Activated naive CD8-positive, alpha-beta T cell treated with anti-CD3 and anti-CD28 coated beads, Interleukin-2, amount 50 U/mL, for 16 hours (primary cell): ENCODE data around the gene ADIRF.
"Not testable (repeated sequence)": the region's sequence is repeated elsewhere in the genome, so short reads cannot be mapped to it uniquely, and the experiment has no call there.

Source experiments
- DNase-seq: peaks from one replicate; pipeline ENCODE4 v3.0.0-alpha.2; 2020; ENCODE audit warnings: low read depth, low spot score

The ADIRF gene

DNA sequence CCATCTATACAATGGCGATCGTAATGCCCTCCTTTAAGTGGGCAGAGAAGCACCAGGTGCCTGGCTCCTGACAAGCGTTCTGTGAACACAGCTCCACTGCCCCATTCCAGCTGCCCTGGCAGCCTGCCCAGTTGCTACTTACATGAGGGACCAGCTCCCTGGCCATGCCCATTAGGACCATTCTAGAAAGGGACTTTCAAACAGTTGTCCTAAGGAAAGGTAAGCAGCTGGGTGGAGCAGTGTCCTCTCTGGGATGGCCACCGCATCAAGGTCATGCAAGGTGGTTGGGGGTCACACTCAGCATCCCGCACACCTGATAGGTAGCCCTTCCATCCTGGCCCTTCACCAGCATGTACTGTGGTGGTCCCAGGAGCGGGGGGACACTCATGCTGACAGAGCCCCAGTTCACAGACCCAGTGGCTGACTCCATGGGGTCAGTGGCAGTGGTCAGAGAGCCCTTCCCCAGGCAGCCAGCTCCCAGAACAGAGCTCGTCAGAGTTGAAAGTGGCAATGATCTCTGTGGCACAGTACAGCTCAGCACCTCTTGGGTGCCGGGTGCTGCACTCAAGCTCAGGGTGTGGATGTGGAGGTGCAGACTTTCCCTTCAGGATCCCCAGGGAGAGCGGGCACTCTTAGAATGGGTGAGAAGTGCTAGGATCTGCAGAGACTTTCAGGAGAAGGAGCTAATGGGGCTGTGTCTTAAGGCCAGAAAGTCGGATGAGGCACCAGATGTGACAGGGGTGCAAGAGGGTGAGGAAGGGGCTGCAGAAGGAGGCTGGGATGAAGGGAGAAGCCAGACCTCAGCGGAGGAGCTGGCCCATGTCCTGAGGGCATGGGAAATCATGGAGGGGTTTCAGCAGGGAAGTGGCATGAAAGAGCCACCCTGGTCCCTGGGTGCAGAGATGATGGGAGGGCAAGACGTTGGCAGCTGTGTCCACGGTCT, 21.8 kb upstream of the ADIRF start:
- DNase-seq, result no peak

DNA sequence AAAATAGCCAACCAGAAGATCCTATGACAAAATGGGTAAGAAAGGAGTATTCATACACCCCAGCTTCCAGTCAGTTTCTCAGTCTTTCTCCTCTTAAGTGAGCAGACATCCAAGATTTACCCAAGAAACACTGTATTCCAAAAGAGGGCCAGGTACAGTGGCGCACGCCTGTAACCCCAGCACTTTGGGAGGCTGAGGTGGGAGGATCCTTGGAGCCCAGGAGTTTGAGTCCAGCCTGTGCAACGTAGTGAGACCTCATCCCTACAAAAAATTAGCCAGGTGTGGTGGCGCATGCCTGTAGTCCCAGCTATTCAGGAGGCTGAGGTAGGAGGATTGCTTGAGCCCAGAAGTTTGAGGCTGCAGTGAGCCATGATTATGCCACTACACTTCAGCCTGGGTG, 20.5 kb upstream of the ADIRF start:
- not testable (repeated sequence) for DNase-seq

DNA sequence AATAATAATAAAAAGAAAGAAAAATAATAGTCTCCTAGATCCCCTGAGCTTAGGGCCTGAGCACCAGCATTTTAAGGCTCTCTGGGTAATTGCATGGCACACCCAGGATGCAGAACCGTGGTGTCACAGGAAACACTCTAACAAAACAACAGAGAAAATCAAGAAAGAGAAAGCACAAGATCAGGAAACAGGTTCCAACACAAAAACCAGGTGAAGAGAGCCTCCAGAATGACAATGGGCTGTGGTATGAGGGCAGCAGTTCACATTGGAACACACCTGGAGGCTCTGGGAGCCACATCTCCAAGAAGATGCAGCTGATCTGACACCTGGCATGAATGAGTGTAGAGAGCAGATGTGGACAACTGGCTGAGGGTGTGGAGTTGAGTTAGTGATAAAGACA, 17.9 kb upstream of the ADIRF start:
- no peak for DNase-seq

DNA sequence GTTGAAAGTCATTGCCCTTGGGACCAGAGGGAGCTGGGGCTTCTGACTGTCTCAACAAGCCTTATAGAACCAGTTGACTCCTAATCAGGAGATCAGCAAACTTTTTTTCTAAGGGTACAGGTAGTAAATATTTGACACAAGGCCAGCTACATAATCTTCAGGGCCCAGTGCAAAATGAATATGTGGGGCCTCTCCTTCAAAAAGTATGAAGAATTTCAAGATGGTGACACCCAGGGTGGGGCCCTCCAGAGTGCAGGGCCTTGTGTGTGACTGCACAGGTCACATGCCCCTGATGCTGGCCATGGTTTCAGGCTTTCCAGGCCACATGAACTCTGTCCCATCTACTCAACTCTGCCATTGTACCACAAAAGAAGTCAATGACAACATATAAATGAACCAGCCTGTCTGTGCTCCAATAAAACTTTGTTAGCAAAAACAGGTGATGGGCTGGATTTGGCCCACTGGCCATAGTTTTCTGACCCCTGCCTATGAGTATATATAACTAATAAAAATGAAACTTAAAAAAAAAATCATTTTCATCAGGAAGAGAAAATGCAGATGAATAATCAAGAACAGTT, 17.0 kb upstream of the ADIRF start:
- DNase-seq, result no peak

DNA sequence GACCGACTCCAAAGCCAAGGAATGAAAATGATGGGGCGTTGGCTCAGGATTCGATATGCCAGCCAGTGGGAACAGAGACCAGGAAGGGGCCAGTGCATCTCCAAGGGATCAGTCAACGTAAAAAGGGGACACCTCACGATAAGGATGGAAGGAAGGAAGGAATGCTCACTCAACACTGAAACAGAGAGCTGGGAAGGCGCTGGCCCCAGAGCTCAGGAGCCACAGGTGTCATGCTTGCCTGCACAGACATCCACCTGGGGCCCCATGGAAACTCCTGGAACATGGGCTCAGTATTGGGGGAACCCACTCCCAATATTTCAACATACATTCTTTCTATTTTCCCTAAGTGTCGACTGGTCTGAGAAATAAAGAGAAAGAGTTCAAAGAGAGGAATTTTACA, 16.2 kb upstream of the ADIRF start:
- DNase-seq, result no peak

DNA sequence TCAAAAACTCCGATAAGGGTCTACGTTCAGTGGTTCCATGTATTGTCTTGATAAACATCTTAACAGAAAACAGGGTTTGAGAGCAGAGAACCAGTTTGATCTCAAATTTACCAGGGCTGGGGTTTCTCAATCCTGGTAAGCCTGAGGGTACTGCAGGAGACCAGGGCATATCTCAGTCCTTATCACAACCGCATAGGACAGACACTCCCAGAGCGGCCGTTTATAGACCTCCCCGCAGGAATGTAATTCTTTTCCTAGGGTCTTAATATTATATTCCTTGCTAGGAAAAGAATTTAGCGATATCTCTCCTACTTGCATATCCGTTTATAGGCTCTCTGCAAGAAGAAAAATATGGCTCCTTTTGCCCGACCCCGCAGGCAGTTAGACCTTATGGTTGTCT, 15.6 kb upstream of the ADIRF start:
- not testable (repeated sequence) for DNase-seq

DNA sequence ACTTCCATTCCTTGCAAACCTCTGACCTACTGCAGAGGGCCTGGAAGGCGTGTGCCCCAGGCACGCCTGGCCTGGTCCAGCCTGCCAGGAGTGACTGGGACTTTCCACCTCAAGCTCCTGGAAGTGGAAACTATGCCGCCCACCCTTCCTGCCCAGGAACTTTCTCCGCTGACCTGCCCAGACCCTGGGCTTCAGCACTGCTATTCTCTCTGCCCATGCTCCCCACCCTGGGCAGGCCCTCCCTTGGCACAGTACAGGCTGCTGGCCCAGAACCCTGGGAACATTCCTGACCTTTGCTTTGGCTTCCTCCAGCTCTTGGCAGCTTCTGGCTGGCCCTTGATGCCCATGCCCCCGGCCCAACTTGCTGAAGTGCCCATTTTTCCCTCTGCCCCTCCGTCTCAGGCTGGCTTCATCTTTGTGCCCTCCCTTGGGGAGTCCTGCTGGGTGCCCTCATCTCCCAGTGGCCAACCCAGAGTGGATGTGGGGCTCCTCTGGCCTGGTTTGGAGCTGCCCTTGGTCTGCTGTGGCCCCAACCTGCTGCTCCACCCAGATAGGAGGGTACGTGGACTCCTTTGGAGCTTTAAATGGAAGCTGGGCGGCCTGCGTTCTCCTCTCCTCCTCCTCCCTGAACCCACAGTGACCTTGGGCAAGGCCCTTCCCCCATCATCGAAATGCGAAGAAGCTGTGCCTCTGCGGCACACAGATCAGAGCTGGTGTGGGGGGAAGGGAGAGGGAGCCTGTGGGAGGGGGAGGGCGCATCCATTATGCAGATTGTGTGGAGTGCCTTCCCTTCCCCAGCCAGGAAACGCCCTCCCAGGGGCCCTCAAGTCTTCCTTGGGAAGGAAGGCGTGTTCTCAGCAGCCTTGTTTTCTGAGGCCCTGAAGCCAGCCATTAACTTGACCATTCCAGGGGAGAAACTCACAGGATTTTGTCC, 14.3 kb upstream of the ADIRF start:
- DNase-seq, result no peak

DNA sequence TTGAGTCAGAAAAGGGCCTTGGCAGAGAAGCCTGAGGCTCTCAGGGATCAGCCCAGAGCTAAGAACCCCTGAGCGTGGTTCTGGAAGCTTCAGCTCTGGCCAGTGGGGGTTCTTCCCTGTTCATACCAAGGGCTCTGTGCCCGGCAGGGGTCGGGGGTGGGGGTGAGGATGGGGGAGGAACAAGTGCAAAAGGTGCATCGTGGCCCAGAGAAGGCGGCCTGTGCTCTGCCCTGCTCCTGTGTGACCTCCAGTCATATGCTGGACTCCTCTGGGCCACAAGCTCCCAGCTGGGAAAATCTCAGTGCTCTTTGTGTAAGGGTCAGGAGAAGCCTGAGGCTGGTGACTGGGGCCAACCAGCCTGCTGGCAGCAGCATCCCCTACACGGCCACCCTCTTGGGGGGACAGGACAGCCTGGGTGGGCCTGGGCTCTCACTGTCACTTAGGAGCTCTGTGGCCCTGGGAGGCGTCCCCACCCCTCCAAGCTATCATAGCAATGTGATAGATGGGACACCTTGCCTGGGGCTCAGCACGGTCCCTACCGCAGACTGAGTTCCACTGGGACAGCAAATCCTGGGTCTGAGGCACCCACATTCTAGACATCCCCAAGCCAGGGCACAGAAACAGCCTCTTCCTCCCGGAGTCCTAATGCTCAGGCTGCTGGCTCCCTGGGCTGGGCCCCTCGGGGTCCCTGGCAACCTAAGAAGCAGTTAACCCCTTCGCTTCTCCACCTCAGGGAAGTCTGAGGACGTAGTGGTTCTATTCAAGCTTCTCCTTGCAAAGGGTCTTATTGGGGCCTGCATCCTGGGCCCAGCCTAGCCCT, 13.4 kb upstream of the ADIRF start:
- no peak for DNase-seq

DNA sequence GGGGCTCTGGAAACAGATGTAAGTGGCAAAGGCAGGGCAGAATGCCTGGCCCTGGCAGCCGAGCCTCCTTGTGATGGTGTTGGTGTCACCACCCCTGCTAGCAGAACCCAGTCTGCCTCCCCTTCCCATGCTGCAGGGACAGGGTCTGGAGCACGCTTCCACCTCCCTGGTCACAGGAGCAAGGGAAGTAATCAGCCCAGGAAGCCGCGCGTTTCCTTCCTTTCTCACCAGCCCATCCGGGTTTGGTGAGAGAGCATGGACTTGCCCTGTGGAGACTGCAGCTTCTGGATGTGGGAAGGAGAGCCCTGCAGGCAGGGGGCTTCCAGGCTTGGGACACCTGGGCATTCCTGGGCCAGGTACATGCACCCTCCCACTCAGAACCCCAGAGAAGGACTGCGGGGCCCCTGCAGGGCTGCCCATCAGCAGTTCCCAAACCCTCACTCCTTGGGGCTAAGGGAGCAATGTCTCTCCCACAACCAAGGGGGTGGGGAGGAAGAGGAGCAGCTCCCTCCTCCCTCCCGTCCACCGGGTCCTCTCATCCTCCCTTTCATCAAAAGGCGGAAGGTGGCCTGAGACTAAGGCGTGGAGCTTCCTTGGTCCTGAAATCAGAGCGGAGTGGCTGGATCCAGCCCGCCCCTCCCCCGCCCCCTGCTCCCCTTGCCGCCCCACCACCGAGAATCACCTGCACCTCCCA, 12.6 kb upstream of the ADIRF start:
- no peak for DNase-seq

DNA sequence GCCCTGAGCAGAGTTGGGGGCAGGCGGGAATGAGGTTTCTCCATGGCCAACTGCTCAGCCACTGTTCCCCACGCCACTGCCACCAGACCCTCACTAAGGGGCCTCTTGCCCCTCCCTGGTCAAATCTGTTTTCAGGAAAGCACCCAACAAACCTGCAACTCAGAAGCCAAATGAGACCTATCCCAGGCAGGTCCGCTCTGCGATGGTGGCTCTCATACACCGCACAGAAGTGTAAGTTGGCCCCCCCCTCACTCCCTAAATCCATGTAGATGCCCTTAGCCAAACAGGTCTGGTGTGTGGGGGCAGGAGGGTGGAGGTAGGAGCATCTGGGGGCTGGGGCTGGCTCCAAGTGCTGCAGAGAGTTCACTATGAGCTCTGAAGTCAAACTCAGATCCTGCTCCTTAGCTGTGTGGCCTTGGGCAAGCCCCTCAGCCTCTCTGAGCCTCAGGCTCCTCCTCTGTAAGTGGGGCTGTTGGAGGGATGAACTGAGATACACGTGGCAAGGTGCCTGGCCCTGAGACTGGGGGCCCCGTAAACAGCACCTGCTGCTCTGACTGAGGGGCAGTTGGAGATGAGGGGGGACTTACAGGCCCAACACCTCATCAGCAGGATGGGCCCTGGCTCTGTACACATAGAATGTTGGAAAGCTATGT, 12.0 kb upstream of the ADIRF start:
- DNase-seq, result no peak

DNA sequence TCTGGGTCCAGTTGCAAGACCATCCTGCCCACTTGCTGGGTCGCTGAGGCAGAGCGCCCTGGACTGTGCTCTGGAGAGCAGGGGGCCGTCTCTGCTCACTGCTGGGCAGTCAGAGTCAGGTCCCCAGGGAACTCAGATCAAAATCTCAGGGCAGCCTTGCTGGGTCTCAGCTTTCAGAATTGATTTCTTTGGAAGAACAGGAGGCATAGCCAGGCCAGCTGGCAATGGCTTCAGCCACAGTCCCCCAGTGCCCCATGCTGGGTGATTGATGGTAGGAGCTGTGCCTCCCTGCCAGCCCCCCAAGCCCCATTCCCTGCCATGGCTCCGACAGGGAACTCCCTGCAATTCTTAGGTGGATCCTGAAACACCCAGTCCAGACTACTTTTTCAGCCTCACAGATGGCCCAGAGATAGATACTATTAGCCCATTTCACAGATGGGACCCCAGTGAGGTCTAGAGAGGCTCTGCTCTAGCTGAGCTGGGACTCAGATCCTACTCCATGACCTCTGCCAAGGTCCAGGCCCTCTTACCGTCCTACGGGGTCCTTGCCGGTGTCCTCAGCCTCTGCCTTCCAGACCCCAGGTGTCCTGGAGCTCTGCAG, 11.3 kb upstream of the ADIRF start:
- no peak for DNase-seq

DNA sequence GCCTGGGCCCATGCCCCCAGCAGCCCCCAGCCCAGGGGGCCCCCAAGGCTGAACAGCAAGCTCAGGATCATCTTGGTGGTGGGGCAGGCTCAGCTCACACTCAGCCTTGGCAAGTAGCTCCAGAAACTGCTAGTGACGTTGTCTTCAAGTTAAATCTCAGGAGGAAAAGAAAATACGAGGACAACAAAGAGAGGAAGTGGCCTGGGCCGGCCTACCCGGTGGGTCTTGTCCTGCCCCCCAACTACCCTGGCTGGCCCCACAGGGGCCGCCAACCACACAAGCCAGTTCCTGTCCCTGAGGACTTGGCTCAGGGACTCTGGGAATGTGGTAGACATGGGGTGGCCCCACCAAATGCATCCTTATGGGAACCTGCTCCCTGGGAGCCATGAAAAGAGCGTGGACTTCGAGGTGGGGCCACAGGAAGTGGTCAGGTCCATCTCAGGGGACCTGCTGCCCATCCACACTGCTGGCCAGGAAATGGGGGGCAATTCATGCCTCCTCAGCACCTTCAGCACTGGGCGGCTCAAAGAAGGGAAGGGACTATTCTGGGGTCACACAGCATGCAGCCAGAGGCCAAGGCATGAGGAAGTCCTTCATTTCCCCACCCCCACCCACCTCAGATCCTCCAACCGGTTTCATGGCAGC, 10.7 kb upstream of the ADIRF start, which contains the start of gene MMRN2:
Gene MMRN2, minus strand, starts transcription at position 145 of the 645 bp plus-strand sequence. Its CDS starts 74 bp downstream, at position 71.
- DNase-seq, result no peak

DNA sequence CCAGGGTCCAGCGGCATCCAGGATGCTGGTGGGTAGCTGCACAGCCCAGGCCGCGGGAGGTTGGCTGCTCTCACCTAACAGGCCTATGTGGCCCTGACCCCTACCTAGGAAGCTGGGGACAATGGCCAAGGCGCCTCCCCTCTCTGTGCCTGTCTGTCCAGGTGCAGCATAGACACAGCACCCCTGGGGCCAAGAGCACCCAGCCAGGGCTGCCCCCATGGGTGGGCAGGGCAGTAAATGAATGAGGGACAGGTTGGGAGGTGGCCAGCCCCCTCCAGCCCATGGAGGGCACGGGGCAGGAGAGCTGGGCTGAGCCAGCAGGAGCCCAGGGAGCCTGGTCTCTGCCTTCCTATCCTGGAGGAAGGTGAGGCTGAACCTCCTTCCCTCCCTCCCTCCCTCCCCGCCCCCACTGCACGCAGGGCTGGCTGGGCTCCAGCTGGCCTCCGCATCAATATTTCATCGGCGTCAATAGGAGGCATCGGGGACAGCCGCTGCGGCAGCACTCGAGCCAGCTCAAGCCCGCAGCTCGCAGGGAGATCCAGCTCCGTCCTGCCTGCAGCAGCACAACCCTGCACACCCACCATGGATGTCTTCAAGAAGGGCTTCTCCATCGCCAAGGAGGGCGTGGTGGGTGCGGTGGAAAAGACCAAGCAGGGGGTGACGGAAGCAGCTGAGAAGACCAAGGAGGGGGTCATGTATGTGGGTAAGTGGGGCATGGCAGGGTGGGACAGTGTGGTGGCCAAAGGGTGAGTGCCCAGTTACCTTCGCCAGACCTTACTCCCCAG, 10.0 kb upstream of the ADIRF start, which contains the start of gene SNCG:
Gene SNCG, plus strand, starts transcription at position 484 of the 785 bp plus-strand sequence. Its CDS starts 99 bp downstream, at position 583.
- no peak for DNase-seq

DNA sequence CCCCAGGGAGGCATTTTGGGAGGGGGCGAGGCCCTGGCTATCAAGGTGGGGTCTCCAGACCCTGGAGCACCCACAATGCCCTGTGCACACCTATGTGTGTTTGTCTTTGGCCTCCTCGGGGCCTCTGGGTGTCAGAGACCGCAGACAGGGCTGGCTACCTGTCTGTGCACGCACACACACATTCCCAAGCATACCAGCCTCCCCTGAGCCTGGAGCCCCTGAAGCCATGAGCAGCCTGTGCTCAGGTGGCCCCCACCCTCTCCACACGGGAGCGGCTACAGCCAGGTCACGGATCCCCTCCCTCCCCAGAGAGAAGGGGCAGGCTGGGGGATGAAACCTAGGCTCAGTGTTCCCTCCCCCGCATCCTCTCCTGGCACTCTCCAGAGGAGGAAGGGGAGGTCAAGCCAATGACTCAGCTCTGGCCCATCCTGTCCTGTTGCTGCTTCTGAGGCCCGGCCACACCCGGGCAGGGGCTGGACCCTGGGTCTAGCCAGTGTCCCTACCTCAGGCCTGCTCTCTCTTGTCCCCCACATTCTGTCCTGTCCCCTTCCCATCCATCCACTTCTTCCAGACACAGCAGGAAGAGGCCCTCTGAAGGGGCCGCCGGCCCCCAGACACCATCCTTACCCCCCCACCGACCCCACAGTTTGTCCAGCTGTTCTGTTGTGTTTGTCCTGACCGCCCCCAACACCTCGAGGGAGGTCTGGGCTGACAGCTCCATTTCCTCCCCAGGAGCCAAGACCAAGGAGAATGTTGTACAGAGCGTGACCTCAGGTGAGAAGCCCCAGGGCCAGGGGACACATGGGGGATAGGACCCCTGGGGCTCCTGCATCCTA, 9.2 kb upstream of the ADIRF start:
- no peak for DNase-seq

DNA sequence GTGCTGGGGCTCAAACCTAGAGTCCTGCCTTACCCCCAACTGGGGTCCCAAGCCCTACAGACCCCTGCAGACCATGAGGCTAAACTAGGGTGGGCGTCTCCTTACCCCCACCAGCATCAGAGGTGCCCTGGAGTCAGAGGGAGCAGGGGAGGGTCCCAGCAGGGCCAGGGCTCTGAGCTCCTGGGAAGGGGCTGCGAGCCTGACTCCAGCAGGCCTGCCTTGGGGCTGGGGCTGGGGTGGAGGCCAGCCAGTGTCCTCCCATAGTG, 8.6 kb upstream of the ADIRF start:
- DNase-seq, result no peak

DNA sequence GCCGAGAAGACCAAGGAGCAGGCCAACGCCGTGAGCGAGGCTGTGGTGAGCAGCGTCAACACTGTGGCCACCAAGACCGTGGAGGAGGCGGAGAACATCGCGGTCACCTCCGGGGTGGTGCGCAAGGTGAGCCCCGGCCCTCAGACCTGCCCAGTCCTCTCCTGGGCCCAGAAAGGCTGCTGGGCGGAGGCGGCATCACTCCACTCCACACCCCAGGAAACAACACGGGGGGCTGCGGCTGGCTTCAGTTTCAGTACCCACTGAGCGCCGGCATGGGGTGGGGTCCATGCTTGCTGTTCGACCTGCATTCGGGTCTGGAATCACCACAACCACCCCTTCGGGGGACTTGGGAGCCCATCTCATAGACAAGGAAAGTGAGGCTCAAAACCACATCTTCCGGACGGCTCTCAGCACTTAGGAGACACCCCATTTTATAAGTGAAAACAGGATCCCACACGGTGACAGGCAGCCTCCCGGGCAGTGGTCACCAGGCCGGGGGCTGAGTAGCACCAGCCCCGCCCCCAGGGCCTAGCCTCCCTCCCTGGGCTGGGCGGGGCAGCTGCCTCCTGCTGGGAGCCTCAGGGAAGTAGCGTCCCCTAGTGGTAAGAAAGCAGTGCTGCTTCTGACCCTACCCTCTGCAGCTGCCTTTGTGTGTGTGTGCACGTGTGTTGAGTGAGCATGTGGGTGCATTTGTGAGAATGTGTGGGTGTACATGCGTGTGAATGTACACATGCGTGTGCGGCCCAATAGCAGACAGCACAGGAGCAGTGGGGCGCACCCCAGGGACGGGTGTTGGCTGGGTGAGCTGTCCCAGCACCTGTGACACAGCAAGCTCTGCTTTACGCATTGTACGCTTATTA, 8.0 kb upstream of the ADIRF start:
- DNase-seq, result no peak
